ENCODE data around the gene DPCD.

- no peak for TF ChIP-seq POLR2A (IDR thresholded peaks at IDR 0.05; ENCODE audit: low read length)
- TF ChIP-seq GATA1 (IDR thresholded peaks at IDR 0.05; ENCODE audit: low read depth, low read length), result no peak
Measured at GRCh38 chr10:101629837-101630632, 41.9 kb downstream of the DPCD start.
